HepG2 (cell line): ENCODE measurements around the gene TP73. TPM values are rescaled to one million over a fixed set of nuclear protein-coding genes. Genes with fewer than 3 reads are reported as not detected.

Source experiments
- ATAC-seq: fragments of 200-7000 bp; cut with Tn5 transposase; 3 replicates; pipeline ENCODE4 v1.9.1; 2020; ENCODE audit warnings: mild to moderate bottlenecking, moderate library complexity
- BruUV-seq: library from RNA; stranded (reverse); fragments of 400-500 nt; replicated peaks from 2 replicates; lab custom pipeline; 2021; lab: Mats Ljungman, UMichigan
- CTCF ChIA-PET: fragments of 300-600 bp; formaldehyde crosslinking; extraction: SDS; loops from one replicate; lab custom pipeline; 2021; ENCODE audit warnings: low total read pairs, inconsistent platforms, low intra/inter-chr PET ratio; lab: Yijun Ruan, JAX
- POLR2A ChIA-PET: fragments of 350-600 bp; sonication (Branson Sonifier 250); formaldehyde crosslinking; loops from one replicate; lab custom pipeline; 2020; ENCODE audit warnings: antibody characterized with exemption, inconsistent platforms; lab: Yijun Ruan, JAX
- DNase-seq: peaks from one replicate; pipeline ENCODE4 v3.0.0-alpha.2; 2015; ENCODE audit warnings: low spot score
- FAIRE-seq: peaks from 3 replicates; lab custom pipeline; 2011; peaks lifted over from hg19 to GRCh38; lab: Jason Lieb, UNC
- H2AFZ ChIP-seq: one replicate; pipeline ENCODE4 v1.6.1; 2011; ENCODE audit warnings: low read length, inconsistent platforms
- H3K27ac ChIP-seq: fragments of 300-600 bp; 3 replicates; pipeline ENCODE4 v1.8.0; 2011; ENCODE audit warnings: mixed run types, mild to moderate bottlenecking, mixed read lengths, low read length, inconsistent platforms; ENCODE audit not compliant: insufficient read depth; ENCODE audit errors: extremely low read length
- H3K27me3 ChIP-seq, 2 experiments: fragments of 200-600 bp in 1 of 2; 2 replicates in 1 of 2; 3 replicates in 1 of 2; pipeline versions ENCODE4 v1.6.0 to v1.8.0; 2011; ENCODE audit warnings: low read length in 2 of 2, mild to moderate bottlenecking in 2 of 2, moderate library complexity in 2 of 2, inconsistent platforms in 1 of 2; ENCODE audit not compliant: insufficient read depth in 2 of 2, control insufficient read depth in 1 of 2
- H3K36me3 ChIP-seq, 2 experiments: fragments of 200-600 bp in 1 of 2; replicated peaks in 1 of 2; 2 replicates in 1 of 2; 3 replicates in 1 of 2; pipeline versions ENCODE4 v1.5.1 to v1.8.0; 2011; ENCODE audit warnings: low read length in 2 of 2, inconsistent platforms in 1 of 2; ENCODE audit not compliant: insufficient read depth in 2 of 2, control insufficient read depth in 1 of 2
- H3K4me1 ChIP-seq: 2 replicates; pipeline ENCODE4 v1.5.1; 2012; ENCODE audit warnings: low read length, inconsistent platforms; ENCODE audit not compliant: insufficient read depth
- H3K4me2 ChIP-seq: 2 replicates; pipeline ENCODE4 v1.6.0; 2011; ENCODE audit warnings: low read depth, low read length, inconsistent platforms
- H3K4me3 ChIP-seq, 3 experiments: fragments of 200-600 bp in 1 of 3; sonication (generic), shearing (Covaris generic) in 1 of 3; replicated peaks in 1 of 3; 2 replicates each; pipeline ENCODE4 v1.5.1; 2011 to 2016; ENCODE audit warnings: low read length in 3 of 3, inconsistent platforms in 2 of 3, low read depth in 2 of 3, mild to moderate bottlenecking in 2 of 3, control low read depth in 1 of 3, mixed read lengths in 1 of 3; ENCODE audit not compliant: insufficient read depth in 1 of 3
- H3K79me2 ChIP-seq: one replicate; pipeline ENCODE4 v1.6.1; 2011; ENCODE audit warnings: low read length, inconsistent platforms; ENCODE audit not compliant: insufficient read depth
- H3K9ac ChIP-seq: 2 replicates; pipeline ENCODE4 v1.6.0; 2011; ENCODE audit warnings: mild to moderate bottlenecking, low read depth, low read length, inconsistent platforms; ENCODE audit not compliant: insufficient read depth
- H3K9me3 ChIP-seq: 2 replicates; pipeline ENCODE4 v1.5.1; 2012; ENCODE audit warnings: mild to moderate bottlenecking, low read length
- H4K20me1 ChIP-seq: 2 replicates; pipeline ENCODE4 v1.6.0; 2011; ENCODE audit warnings: inconsistent platforms, mild to moderate bottlenecking, low read length, moderate library complexity; ENCODE audit not compliant: insufficient read depth
- ATM ChIP-seq: fragments of 450-650 bp; IDR thresholded peaks from 2 replicates; pipeline ENCODE4 v1.7.1; 2017; ENCODE audit warnings: mild to moderate bottlenecking, borderline replicate concordance
- ELK4 ChIP-seq: sonication (generic); formaldehyde crosslinking; IDR thresholded peaks from 2 replicates; pipeline ENCODE4 v1.9.0; 2021; ENCODE audit warnings: missing genetic modification reagents, borderline replicate concordance
- FOXJ3 ChIP-seq: sonication (generic); formaldehyde crosslinking; IDR thresholded peaks from 2 replicates; pipeline ENCODE4 v1.4.0; 2020; ENCODE audit warnings: missing genetic modification reagents, mild to moderate bottlenecking, borderline replicate concordance
- GPN1 ChIP-seq: sonication (generic); formaldehyde crosslinking; IDR thresholded peaks from 2 replicates; pipeline ENCODE4 v1.5.1; 2020; ENCODE audit warnings: missing genetic modification reagents, borderline replicate concordance
- KLF15 ChIP-seq: sonication (generic); formaldehyde crosslinking; IDR thresholded peaks from 2 replicates; pipeline ENCODE4 v1.8.1; 2023; ENCODE audit warnings: borderline replicate concordance, mild to moderate bottlenecking, inconsistent platforms, missing genetic modification reagents, mixed read lengths
- NFIB ChIP-seq: sonication (generic); formaldehyde crosslinking; IDR thresholded peaks from 2 replicates; pipeline ENCODE4 v1.9.0; 2021; ENCODE audit warnings: missing genetic modification reagents, mild to moderate bottlenecking, borderline replicate concordance
- NRL ChIP-seq: sonication (generic); formaldehyde crosslinking; IDR thresholded peaks from 2 replicates; pipeline ENCODE4 v1.5.0; 2020; ENCODE audit warnings: missing genetic modification reagents, mild to moderate bottlenecking, moderate library complexity, borderline replicate concordance
- PHB2 ChIP-seq: fragments of 450-650 bp; IDR thresholded peaks from 2 replicates; pipeline ENCODE4 v1.6.1; 2018; ENCODE audit not compliant: partially characterized antibody
- RBAK ChIP-seq: sonication (generic); formaldehyde crosslinking; IDR thresholded peaks from 2 replicates; pipeline ENCODE4 v1.5.1; 2020; ENCODE audit warnings: mild to moderate bottlenecking, missing genetic modification reagents
- SAP130 ChIP-seq: IDR thresholded peaks from 2 replicates; pipeline ENCODE4 v1.6.1; 2016; ENCODE audit warnings: low read depth
- SKIL ChIP-seq: sonication (generic); formaldehyde crosslinking; IDR thresholded peaks from 2 replicates; pipeline ENCODE4 v1.8.0; 2022; ENCODE audit warnings: missing genetic modification reagents, mild to moderate bottlenecking, moderate library complexity, borderline replicate concordance
- ZBTB8A ChIP-seq: sonication (generic); formaldehyde crosslinking; IDR thresholded peaks from 2 replicates; pipeline ENCODE4 v1.4.0; 2020; ENCODE audit warnings: mild to moderate bottlenecking, low read depth, missing genetic modification reagents, borderline replicate concordance
- ZFP90 ChIP-seq: sonication (generic); formaldehyde crosslinking; IDR thresholded peaks from 2 replicates; pipeline ENCODE4 v1.8.0; 2022; ENCODE audit warnings: missing genetic modification reagents, mild to moderate bottlenecking, inconsistent platforms, borderline replicate concordance
- ZNF282 ChIP-seq: fragments of 450-650 bp; IDR thresholded peaks from 2 replicates; pipeline ENCODE4 v1.6.1; 2018; ENCODE audit not compliant: partially characterized antibody
- ZNF333 ChIP-seq: sonication (generic); formaldehyde crosslinking; IDR thresholded peaks from 2 replicates; pipeline ENCODE4 v1.4.0; 2020; ENCODE audit warnings: mild to moderate bottlenecking, missing genetic modification reagents, borderline replicate concordance
- ZNF367 ChIP-seq: sonication (generic); formaldehyde crosslinking; IDR thresholded peaks from 2 replicates; pipeline ENCODE4 v1.4.0; 2020; ENCODE audit warnings: missing genetic modification reagents, borderline replicate concordance
- ZNF883 ChIP-seq: sonication (generic); formaldehyde crosslinking; IDR thresholded peaks from 2 replicates; pipeline ENCODE4 v1.5.1; 2020; ENCODE audit warnings: mild to moderate bottlenecking, missing genetic modification reagents; ENCODE audit errors: not compliant biosample characterization
- WGBS: methylation state at CpG from one replicate; pipeline ENCODE4 v1.1.6; 2017; ENCODE audit warnings: low lambda C conversion rate; 5-methylcytosine and 5-hydroxymethylcytosine counted together
- in situ Hi-C: cut with HindIII; loops from 2 replicates; pipeline ENCODE4 v1.10.0; 2017; ENCODE audit warnings: low pct_unique_long_range_greater_than_20kb; ENCODE audit not compliant: extremely low pct_ligation_motif_present
- intact Hi-C: fragments of 100-400 bp; cut with micrococcal nuclease; formaldehyde crosslinking; loops from one replicate; pipeline ENCODE4 v1.10.0; 2022; ENCODE audit not compliant: unreplicated experiment
- polyA plus RNA-seq, 8 experiments: library from polyadenylated mRNA; depleted of rRNA in 3 of 8; stranded (reverse) in 7 of 8; unstranded in 1 of 8; fragments of >200 nt; fragmentation: Illumina TruSeq in 4 of 8; extraction: Trizol in 4 of 8; gene quantifications; 2 replicates each; pipeline versions ENCODE4 v1.2.1 to v1.2.3, GENCODE V29; 2011 to 2016; ENCODE audit warnings: low read depth in 4 of 8, missing spikeins in 1 of 8, mixed read lengths in 1 of 8; ENCODE audit not compliant: insufficient read depth in 1 of 8
- total RNA-seq, 5 experiments: library from RNA; depleted of rRNA; stranded (reverse); fragments of >200 nt; fragmentation: Illumina TruSeq; extraction: Trizol; gene quantifications; 2 replicates each; pipeline ENCODE4 v1.2.3, GENCODE V29; 2016; ENCODE audit warnings: low read depth in 1 of 5

The TP73 gene
- total and polyA plus RNA-seq, 2 of the 13 experiments (the other 11 are each of a cell fraction or from before 2014, with no cell fraction given) = 0.49 to 1.1 TPM

DNA sequence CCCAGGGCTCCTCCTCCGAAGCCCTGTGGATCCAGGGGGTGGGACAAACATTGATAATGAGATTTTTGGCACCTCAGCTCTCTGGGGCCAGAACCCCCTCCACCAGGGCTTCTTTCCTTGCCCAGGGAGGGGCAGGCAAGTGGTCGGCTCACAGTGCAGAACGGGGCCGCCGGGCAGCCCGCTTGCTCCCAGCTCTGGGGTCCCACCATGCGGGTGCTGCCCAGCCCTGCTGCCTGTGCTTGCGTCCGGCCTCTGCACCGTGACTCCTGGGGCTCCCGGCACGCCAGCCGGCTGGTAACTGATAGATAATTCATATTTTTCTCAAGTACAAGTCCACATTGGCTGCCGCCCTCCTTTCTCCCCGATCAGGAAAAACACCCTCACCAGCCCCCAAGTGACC lies 57.9 kb downstream of the TP73 start:
- H3K27ac ChIP-seq = no peak overlapping the region
- no peak for ATAC-seq
- no peak for DNase-seq
- CTCF ChIA-PET = no interaction called here
- WGBS = 91% methylated on average over 11 of the region's 15 CpGs
- no peaks in the 10 kb centered on the region for H3K36me3 ChIP-seq
- no peak for FAIRE-seq
- H3K9me3 ChIP-seq = no peaks in the 10 kb centered on the region
- no peak overlapping the region for H3K4me2 ChIP-seq
- H3K79me2 ChIP-seq = no peaks in the 10 kb centered on the region
- no peak overlapping the region for H3K4me3 ChIP-seq
- H3K4me1 ChIP-seq = no peaks in the 10 kb centered on the region
- no peak overlapping the region for H3K9ac ChIP-seq
- TF ChIP-seq ZFP90 (no peak), KLF15 (no peak), ZBTB8A (CRISPR knock-in tag) (no peak), ZNF333 (CRISPR knock-in tag) (no peak), ZNF367 (no peak), ZNF883 (CRISPR knock-in tag) (no peak), SKIL (CRISPR knock-in tag) (no peak), FOXJ3 (CRISPR knock-in tag) (no peak), SAP130 (CRISPR knock-in tag) (no peak), ATM (no peak), ZNF282 (no peak), RBAK (CRISPR knock-in tag) (no peak), ELK4 (CRISPR knock-in tag) (no peak), PHB2 (no peak), NFIB (CRISPR knock-in tag) (no peak), NRL (CRISPR knock-in tag) (no peak), GPN1 (CRISPR knock-in tag) (no peak)
- TF ChIP-seq, all 625 proteins: peak for 0
- H4K20me1 ChIP-seq = 0 out of 2 replicates have a peak, but pooled peaks cover 2% of the 10 kb centered on the region
- no peaks in the 10 kb centered on the region for H3K27me3 ChIP-seq
- intact Hi-C loops = no loop called here
- BruUV-seq = no TSS peak
- no peak overlapping the region for H2AFZ ChIP-seq
- POLR2A ChIA-PET = no interaction called here
- in situ Hi-C loops = no loop called here
